GM18517 (cell line): ENCODE results near the gene CAPN15.

ENCODE experiments used
- ATAC-seq: cut with Tn5 transposase; IDR thresholded peaks from one replicate; pipeline ENCODE4 v1.9.1; 2021; ENCODE audit warnings: mild to moderate bottlenecking, moderate library complexity; ENCODE audit not compliant: unreplicated experiment

CAPN15 gene

DNA sequence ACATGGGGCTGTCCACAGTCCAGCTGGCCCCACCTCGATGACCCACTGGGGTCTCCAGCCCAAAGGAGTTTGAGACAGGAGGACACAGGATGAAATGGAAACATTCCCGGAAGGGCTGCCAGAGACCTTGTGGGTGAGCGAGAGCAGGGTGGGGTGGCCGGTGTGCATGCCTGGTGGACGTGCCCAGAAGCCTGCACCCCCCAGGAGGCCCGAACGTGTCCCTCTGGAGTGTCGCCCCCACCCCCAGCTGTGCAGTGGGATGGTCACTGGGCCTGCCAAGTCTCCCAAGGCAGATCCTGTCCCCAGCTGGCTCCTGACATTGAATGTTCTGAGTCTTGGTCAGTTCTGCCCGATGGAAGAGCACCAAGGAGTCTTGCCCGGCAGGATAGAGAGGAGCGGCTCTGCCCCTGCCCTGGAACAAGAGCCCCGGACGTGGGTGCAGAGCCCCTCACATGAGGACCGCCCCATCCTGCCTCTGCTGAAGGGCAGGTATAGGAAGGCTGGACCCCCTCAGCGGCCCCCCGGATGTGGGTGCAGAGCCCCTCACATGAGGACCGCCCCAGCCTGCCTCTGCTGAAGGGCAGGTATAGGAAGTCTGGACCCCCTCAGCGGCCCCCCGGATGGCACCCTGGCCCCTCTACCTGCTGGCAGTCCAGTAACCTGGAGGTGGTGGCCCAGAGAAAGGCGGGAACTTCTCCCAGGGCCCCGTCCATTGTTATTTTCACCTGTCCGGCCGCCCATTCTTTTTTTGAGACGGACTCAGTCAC is 3.1 kb upstream of the CAPN15 start:
- no peak for ATAC-seq

DNA sequence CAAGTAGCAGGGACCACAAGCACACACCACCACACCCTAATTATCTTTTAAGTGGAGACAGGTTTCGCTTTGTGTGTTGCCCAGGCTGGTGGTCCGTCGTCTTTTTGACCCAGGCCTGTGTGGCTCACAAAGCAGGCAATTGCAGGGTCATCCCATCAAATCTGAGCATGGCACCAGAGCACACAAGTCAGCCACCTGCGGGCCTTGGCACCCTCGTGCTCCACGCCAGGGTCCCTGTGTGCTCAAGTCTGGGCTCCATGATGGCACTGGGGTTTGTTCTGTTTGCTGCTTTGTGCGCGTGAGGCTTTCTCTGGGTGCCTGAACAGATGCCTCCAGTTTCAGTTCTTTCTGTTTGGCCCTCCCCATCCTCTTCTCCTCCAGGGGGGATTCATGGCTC is 2.4 kb upstream of the CAPN15 start:
- no peak for ATAC-seq

GRCh38 chr16:525520-526180 is 1.9 kb upstream of the CAPN15 start:
- ATAC-seq: no peak

GRCh38 chr16:526181-527014 is 1.1 kb upstream of the CAPN15 start:
- ATAC-seq: no peak

- no peak for ATAC-seq
Observed at GRCh38 chr16:528111-529011, 849 bp downstream of the CAPN15 start.

- no peak for ATAC-seq
Observed at GRCh38 chr16:529012-529575, 1.6 kb downstream of the CAPN15 start.

- ATAC-seq: no peak
Observed at GRCh38 chr16:530111-530817, 2.8 kb downstream of the CAPN15 start.

GRCh38 chr16:531494-532125 is 4.1 kb downstream of the CAPN15 start:
- ATAC-seq: no peak

GRCh38 chr16:533391-534123 is 6.0 kb downstream of the CAPN15 start:
- ATAC-seq: no peak

DNA sequence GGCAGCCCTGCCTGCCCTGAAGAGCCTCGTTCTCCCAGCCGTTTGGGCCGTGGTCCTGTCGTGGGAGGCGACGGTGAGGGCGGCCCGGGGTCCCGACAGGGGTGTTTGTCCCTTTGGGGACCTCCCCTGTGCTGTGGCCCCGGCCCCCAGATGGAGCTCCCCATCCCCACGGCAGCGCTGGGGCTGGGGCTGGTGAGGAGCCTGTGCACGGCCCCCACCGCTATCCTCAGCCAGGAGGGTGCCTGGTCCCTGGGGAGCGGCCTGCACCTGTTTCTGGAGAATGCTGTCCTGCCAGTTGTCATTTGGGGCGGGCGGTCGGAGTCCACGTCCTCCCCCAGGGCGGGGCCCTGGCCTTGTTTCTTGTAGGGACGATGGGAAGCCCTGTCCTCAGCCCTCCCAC is 6.6 kb downstream of the CAPN15 start:
- no peak for ATAC-seq

DNA sequence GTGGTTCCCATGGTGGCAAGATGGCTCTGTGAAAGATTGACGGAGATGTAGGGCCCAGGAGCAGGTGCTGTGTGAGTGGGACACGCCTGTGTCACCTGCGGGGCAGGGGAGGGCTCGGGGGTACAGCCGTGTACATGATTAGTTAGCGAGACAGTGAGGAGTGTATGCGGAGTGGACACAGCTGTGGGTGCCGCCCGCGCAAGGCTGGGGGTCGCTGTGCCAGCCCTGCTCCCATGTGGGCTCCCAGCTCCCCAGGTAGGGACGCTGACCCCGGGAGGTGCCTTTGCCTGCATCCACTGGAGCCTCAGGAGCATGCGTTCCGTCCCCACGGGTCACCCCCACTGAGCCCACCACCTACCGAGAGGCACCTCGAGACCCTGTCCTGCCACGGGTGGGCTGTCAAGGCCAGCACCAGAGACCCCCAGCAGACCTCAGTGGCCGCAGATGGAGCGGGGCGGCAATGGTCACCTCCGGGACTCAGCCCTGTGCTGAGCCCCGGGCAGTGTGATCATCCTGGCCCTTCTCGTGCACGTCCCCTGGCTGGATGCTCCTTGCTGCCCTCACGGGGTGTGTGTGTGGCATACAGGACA is 7.4 kb downstream of the CAPN15 start:
- no peak for ATAC-seq

GRCh38 chr16:535446-536405 is 8.2 kb downstream of the CAPN15 start:
- ATAC-seq: no peak

DNA sequence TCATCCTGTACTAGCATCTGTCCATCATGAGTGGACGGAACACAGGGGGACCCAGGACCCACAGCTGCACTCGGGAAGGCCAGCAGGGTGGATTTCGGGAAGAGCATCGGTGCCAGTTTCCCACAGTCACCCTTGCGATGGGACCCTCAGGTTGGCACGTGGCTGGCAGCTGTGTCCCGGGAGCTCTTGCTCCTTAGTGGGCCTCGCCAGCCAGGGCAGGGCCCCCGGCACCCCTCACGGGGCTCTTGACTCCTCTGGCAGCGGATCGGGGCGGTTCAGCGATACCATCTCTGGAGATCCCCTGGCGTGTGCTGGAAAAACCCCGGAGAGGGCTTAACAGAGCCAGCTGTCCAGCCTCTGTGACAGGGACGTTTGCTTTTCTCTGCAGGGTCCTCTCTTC is 9.2 kb downstream of the CAPN15 start:
- no peak for ATAC-seq

GRCh38 chr16:537415-538335 is 10.2 kb downstream of the CAPN15 start:
- ATAC-seq: no peak

GRCh38 chr16:539901-540530 is 12.5 kb downstream of the CAPN15 start:
- no peak for ATAC-seq
